ENCODE data around the gene DNMT3L. TPM values are rescaled to one million over a fixed set of nuclear protein-coding genes. Genes with fewer than 3 reads are reported as not detected.
"Not testable (repeated sequence)": the region's sequence is repeated elsewhere in the genome, so short reads cannot be mapped to it uniquely, and the experiment has no call there.

The DNMT3L gene
- total RNA-seq, 1 donor from 2014 or later = not detected

GRCh38 chr21:44304011-44304616 is 42.4 kb upstream of the DNMT3L start:
- H3K4me1 ChIP-seq = peaks cover 32% of the 10 kb centered on the region
- no peak for ATAC-seq

GRCh38 chr21:44303490-44303981 is 41.8 kb upstream of the DNMT3L start:
- ATAC-seq (no peak), DNase-seq (no peak)
- no peak for TF ChIP-seq CTCF (IDR thresholded peaks at IDR 0.05)
- Histone ChIP-seq H3K4me1 (peaks cover 32% of the 10 kb centered on the region), H3K27me3 (no peaks in the 10 kb centered on the region), H3K9me3 (no peaks in the 10 kb centered on the region), H3K27ac (no peak overlapping the region), H3K36me3 (peaks cover 12% of the 10 kb centered on the region), H3K4me3 (no peak overlapping the region)
- intact Hi-C loops (cut with DNase I) = no loop called here

More at GRCh38 chr21:44304011-44304616, 42.4 kb upstream of the DNMT3L start:
- intact Hi-C loops (cut with DNase I) = no loop called here
- Histone ChIP-seq H3K36me3 (peaks cover 12% of the 10 kb centered on the region), H3K27ac (no peak overlapping the region), H3K4me3 (no peak overlapping the region), H3K9me3 (no peaks in the 10 kb centered on the region), H3K27me3 (no peaks in the 10 kb centered on the region)
- no peak for TF ChIP-seq CTCF (IDR thresholded peaks at IDR 0.05)
- DNase-seq = no peak

- H3K27me3 ChIP-seq; DNase-seq; H3K27ac ChIP-seq; H3K9me3 ChIP-seq; H3K4me3 ChIP-seq; H3K36me3 ChIP-seq; ATAC-seq; intact Hi-C loops (cut with DNase I): not testable (repeated sequence)
- H3K4me1 ChIP-seq = peaks cover 37% of the 10 kb centered on the region
- TF ChIP-seq CTCF (IDR thresholded peaks at IDR 0.05) = peak; percentile 18
Measured at GRCh38 chr21:44302573-44303401, 41.1 kb upstream of the DNMT3L start.

- Histone ChIP-seq H3K4me1 (peaks cover 43% of the 10 kb centered on the region), H3K9me3 (no peaks in the 10 kb centered on the region), H3K27ac (no peak overlapping the region), H3K27me3 (no peaks in the 10 kb centered on the region), H3K4me3 (no peak overlapping the region), H3K36me3 (peaks cover under 1% of the 10 kb centered on the region)
- no peak for DNase-seq
- intact Hi-C loops (cut with DNase I) = no loop called here
- ATAC-seq = no peak
- no peak for TF ChIP-seq CTCF (IDR thresholded peaks at IDR 0.05)
Measured at GRCh38 chr21:44301961-44302406, 40.3 kb upstream of the DNMT3L start.

GRCh38 chr21:44301141-44301540 is 39.4 kb upstream of the DNMT3L start:
- no peak for DNase-seq
- TF ChIP-seq CTCF (IDR thresholded peaks at IDR 0.05) = no peak
- H3K36me3 ChIP-seq = no peaks in the 10 kb centered on the region
- peaks cover 43% of the 10 kb centered on the region for H3K4me1 ChIP-seq
- H3K9me3 ChIP-seq = no peaks in the 10 kb centered on the region
- H3K27ac ChIP-seq = peak overlapping the region; percentile 84
- no peak for ATAC-seq
- H3K4me3 ChIP-seq = peak overlapping the region; percentile 78
- H3K27me3 ChIP-seq = no peaks in the 10 kb centered on the region
- intact Hi-C loops (cut with DNase I) = no loop called here

All from upper lobe of right lung (tissue), 1 donor.